H1 (cell line): ENCODE measurements around the gene GTF2A1L.

Source experiments
- BRCA1 ChIP-seq: IDR thresholded peaks from 2 replicates; pipeline ENCODE4 v1.6.1; 2012; ENCODE audit warnings: low read depth, low read length, improper control_type of control experiment
- CREB1 ChIP-seq: IDR thresholded peaks from 2 replicates; pipeline ENCODE4 v1.6.1; 2012; ENCODE audit warnings: inconsistent platforms
- EZH2 ChIP-seq: fragments of 200-600 bp; sonication (generic); IDR thresholded peaks from 2 replicates; pipeline ENCODE4 v1.7.1; 2012; ENCODE audit warnings: low read depth, mild to moderate bottlenecking, moderate library complexity, low read length, inconsistent platforms; ENCODE audit not compliant: severe bottlenecking
- FOSL1 ChIP-seq: IDR thresholded peaks from 2 replicates; pipeline ENCODE4 v1.6.1; 2011; ENCODE audit warnings: mild to moderate bottlenecking, low read depth, low read length, moderate library complexity; ENCODE audit not compliant: insufficient read depth
- GABPA ChIP-seq: IDR thresholded peaks from 2 replicates; pipeline ENCODE4 v1.6.1; 2011; ENCODE audit warnings: mild to moderate bottlenecking, low read length, moderate library complexity, borderline replicate concordance; ENCODE audit not compliant: insufficient read depth
- JUN ChIP-seq: IDR thresholded peaks from 2 replicates; pipeline ENCODE4 v1.6.1; 2011; ENCODE audit warnings: low read depth, mild to moderate bottlenecking, improper control_type of control experiment, low read length
- JUND ChIP-seq: IDR thresholded peaks from 2 replicates; pipeline ENCODE4 v1.6.1; 2011; ENCODE audit warnings: mild to moderate bottlenecking, improper control_type of control experiment, low read length
- POLR2A ChIP-seq, 2 experiments: IDR thresholded peaks; 1 replicate in 1 of 2; 2 replicates in 1 of 2; pipeline ENCODE4 v1.6.1; 2011; ENCODE audit warnings: low read depth in 2 of 2, low read length in 2 of 2, mild to moderate bottlenecking in 2 of 2; ENCODE audit errors: control extremely low read depth in 1 of 2
- RAD21 ChIP-seq, 2 experiments: IDR thresholded peaks in 1 of 2; conservative IDR thresholded peaks in 1 of 2; 2 replicates each; pipeline ENCODE4 v1.6.1; 2011; ENCODE audit warnings: low read depth in 2 of 2, low read length in 2 of 2, improper control_type of control experiment in 1 of 2, inconsistent platforms in 1 of 2, mild to moderate bottlenecking in 1 of 2, moderate library complexity in 1 of 2
- TF ChIP-seq, protein P1 (sequence below), 3 experiments: IDR thresholded peaks; 1 replicate in 2 of 3; 2 replicates in 1 of 3; pipeline versions ENCODE4 v1.5.1 to v1.6.1; 2011; ENCODE audit warnings: low read length in 3 of 3, mild to moderate bottlenecking in 3 of 3, inconsistent platforms in 2 of 3, low read depth in 1 of 3, moderate library complexity in 1 of 3; ENCODE audit not compliant: insufficient read depth in 1 of 3; ENCODE audit errors: control extremely low read depth in 1 of 3
- TF ChIP-seq, protein P2 (sequence below): IDR thresholded peaks from 2 replicates; pipeline ENCODE4 v1.6.1; 2012; ENCODE audit warnings: inconsistent platforms

DNA sequence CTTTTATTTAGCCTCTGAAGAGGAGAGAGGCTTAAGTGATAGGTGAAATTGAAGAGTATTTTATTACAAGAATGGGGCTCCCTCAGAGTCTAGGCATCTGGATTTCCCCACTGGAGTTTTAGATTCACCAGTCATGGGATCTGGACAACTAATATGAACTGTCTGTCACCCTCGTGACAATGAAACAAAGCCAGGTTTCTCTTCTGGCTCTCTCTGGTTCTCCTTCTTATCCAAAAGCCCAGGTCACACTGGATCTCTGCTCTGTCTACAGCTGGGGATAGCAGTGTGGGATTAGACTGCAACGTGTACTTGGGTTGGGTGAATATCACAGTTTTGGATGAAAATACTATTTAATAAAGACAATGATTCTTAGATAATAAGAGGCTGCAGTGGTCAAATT is 106.6 kb downstream of the GTF2A1L start:
- TF ChIP-seq, protein P1, sequence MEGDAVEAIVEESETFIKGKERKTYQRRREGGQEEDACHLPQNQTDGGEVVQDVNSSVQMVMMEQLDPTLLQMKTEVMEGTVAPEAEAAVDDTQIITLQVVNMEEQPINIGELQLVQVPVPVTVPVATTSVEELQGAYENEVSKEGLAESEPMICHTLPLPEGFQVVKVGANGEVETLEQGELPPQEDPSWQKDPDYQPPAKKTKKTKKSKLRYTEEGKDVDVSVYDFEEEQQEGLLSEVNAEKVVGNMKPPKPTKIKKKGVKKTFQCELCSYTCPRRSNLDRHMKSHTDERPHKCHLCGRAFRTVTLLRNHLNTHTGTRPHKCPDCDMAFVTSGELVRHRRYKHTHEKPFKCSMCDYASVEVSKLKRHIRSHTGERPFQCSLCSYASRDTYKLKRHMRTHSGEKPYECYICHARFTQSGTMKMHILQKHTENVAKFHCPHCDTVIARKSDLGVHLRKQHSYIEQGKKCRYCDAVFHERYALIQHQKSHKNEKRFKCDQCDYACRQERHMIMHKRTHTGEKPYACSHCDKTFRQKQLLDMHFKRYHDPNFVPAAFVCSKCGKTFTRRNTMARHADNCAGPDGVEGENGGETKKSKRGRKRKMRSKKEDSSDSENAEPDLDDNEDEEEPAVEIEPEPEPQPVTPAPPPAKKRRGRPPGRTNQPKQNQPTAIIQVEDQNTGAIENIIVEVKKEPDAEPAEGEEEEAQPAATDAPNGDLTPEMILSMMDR (IDR thresholded peaks at IDR 0.05; ENCODE audit: control extremely low read depth in 1 of 3, insufficient read depth in 1 of 3, low read depth in 1 of 3, low read length in 3 of 3): no peak
- TF ChIP-seq BRCA1 (no peak), EZH2 (no peak), POLR2A (IDR thresholded peaks at IDR 0.05; ENCODE audit: control extremely low read depth in 1 of 2, low read depth in 2 of 2, low read length in 2 of 2) (no peak), GABPA (no peak), JUN (no peak), RAD21 (IDR thresholded peaks at IDR 0.05 in 1 of 2, conservative IDR thresholded peaks at IDR 0.05 in 1 of 2; ENCODE audit: low read depth in 2 of 2, low read length in 2 of 2) (no peak), CREB1 (no peak), FOSL1 (no peak), JUND (no peak)
- TF ChIP-seq, protein P2, sequence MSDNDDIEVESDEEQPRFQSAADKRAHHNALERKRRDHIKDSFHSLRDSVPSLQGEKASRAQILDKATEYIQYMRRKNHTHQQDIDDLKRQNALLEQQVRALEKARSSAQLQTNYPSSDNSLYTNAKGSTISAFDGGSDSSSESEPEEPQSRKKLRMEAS: no peak
